Measurements from ENCODE around the gene EXOG. TPM values are rescaled to one million over a fixed set of nuclear protein-coding genes. Genes with fewer than 3 reads are reported as not detected.

EXOG gene
- total RNA-seq, 5 donors from 2014 or later (not counting 1 experiment from before 2014, with no cell fraction given) = 21.5 to 24.8 (median 22.9) TPM

DNA sequence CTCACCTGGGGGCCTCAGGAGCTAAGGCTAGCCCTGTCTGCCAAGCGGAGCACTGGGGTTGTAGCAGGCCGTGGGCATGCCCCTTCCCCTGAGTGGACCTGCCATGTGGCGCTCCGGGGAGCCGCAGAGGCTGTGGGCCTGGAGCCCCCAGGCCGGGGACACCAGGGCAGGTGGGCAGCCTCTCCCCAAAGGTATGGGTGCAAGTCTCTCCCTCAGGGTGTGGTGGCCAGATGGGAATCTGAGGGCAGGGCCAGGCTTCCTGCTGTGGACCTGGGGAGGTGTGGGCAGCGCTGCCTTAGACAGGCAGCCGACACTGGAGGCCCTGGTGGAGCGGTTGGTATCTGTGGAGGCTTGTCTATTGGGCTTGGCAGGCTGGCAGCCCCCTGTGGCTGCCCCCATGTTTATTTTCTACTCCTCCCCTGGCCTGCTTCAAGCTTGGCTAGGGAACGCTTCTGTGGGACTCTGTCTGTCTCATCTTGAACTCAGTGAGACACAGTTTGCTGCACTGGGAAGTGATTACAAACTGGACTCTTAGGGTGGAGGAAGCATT, 36.6 kb upstream of the EXOG start:
- Mint-ChIP-seq H3K4me3 (no peak overlapping the region), H3K9me3 (no peaks in the 10 kb centered on the region), H3K36me3 (no peaks in the 10 kb centered on the region), H3K4me1 (peaks cover 2 to 28% (median 11%) of the 10 kb centered on the region in 3 donors), H3K27me3 (peaks cover 0 to under 1% of the 10 kb centered on the region in 2 donors), H3K27ac (no peak overlapping the region)
- H3K27me3 ChIP-seq (replicated peaks in 1 of 2; ENCODE audit: control insufficient read depth in 2 of 2, extremely low read depth in 1 of 2, insufficient read depth in 2 of 2, low read length in 1 of 2) = peaks cover 0 to 6% of the 10 kb centered on the region in 2 experiments
- H3K4me1 ChIP-seq (ENCODE audit: control insufficient read depth in 1 of 2, extremely low read depth in 1 of 2, insufficient read depth in 2 of 2, low read length in 2 of 2) = peaks cover 3 to 15% of the 10 kb centered on the region in 2 experiments
- 100% methylated on average over 6 of the region's 10 CpGs for WGBS (ENCODE audit: insufficient coverage)
- H3K4me3 ChIP-seq (ENCODE audit: control insufficient read depth in 1 of 2, extremely low read depth in 1 of 2, low read length in 1 of 2) = no peak overlapping the region
- H3K27ac ChIP-seq (ENCODE audit: low read length) = no peak overlapping the region
- no peak for ATAC-seq (replicated peaks in 1 of 4)
- POLR2A ChIA-PET = no interaction called here
- no peak for DNase-seq
- CTCF ChIA-PET = no interaction called here
- no peaks in the 10 kb centered on the region for H3K36me3 ChIP-seq (ENCODE audit: control insufficient read depth in 2 of 2, extremely low read depth in 1 of 2, insufficient read depth in 1 of 2, low read length in 1 of 2)
- no peaks in the 10 kb centered on the region for H3K9me3 ChIP-seq

DNA sequence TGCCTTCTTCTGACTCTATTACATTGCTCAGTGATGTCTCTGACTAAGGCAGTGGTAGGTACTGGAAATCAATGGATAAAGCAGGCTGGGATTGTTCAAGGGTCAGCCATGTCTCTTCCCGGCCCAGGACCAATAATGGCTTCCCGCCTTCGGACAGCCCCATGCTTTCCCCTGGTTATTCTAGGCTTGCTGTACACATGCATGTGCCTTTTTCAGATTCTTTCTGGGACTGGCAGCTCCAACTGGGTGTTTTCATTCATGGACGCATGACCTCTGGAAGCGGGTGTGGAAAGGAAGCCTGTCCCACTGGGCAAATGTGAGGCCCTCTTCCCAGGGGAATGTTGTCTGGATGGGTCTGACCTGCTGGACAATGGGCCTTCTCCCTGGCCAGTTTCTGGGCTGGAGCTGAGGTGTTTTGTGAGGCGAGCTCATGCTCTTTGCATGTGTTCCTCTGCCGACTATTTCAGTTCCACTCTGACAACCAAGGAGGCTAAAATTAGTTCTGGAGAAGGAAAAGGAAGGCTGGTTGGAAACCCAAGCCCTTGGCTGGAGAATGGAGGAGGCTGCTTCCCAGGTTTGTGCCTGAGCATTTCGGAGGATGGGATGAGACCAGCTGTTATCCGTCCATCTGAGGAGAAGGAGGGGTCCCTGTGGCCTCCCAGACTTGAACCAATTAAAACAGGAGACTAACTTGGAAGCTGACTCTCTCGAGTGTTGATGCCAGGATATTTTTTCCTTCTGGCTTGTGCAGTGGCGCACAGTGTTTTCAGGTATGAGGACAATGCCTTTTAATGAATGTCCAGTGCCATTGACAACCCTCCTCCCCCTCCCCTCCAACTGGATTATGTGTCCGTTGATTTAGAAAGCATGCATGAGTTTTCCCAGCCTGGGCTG, 35.5 kb upstream of the EXOG start:
- Histone ChIP-seq H3K9me3 (no peaks in the 10 kb centered on the region), H3K4me1 (ENCODE audit: control insufficient read depth in 1 of 2, extremely low read depth in 1 of 2, insufficient read depth in 2 of 2, low read length in 2 of 2) (peaks cover 3 to 6% of the 10 kb centered on the region in 2 experiments), H3K27me3 (replicated peaks in 1 of 2; ENCODE audit: control insufficient read depth in 2 of 2, extremely low read depth in 1 of 2, insufficient read depth in 2 of 2, low read length in 1 of 2) (no peaks in the 10 kb centered on the region), H3K27ac (ENCODE audit: low read length) (no peak overlapping the region), H3K36me3 (ENCODE audit: control insufficient read depth in 2 of 2, extremely low read depth in 1 of 2, insufficient read depth in 1 of 2, low read length in 1 of 2) (no peaks in the 10 kb centered on the region), H3K4me3 (ENCODE audit: control insufficient read depth in 1 of 2, extremely low read depth in 1 of 2, low read length in 1 of 2) (no peak overlapping the region)
- Mint-ChIP-seq H3K36me3 (no peaks in the 10 kb centered on the region), H3K4me1 (peaks cover 5 to 25% (median 8%) of the 10 kb centered on the region in 3 donors), H3K27ac (no peak overlapping the region), H3K4me3 (no peak overlapping the region), H3K9me3 (peaks cover 0 to 4% (median 3%) of the 10 kb centered on the region in 3 donors), H3K27me3 (no peaks in the 10 kb centered on the region)
- 98% methylated on average over 6 of the region's 12 CpGs for WGBS (ENCODE audit: insufficient coverage)
- POLR2A ChIA-PET = no interaction called here
- no peak for DNase-seq
- ATAC-seq (replicated peaks in 1 of 4) = no peak
- CTCF ChIA-PET = no interaction called here

DNA sequence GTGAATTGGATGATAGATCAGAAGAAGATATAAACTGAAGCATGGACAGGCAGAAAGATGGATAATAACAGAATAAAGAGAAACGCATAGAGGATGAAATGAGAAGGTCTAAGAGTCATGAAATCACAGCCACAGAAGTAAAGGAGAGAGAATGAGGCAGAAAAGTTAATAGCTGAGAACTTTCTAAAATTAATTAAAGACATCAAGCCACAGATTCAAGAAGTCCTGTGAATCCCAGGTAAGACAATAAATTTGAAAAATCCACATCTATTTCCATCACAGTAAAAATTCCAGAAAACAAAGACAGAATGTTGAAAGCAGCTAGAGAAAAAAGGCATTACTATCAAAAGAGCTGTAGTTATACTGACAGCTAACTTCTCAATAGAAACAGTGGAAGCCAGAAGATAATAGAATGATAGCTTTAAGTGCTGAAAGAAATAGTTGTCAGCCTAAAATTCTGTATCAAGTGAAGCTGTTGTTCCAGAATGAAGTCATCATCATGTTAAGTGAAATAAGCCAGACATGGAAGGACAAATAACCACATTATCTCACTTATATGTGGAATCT, 30.5 kb upstream of the EXOG start:
- DNase-seq (no peak), ATAC-seq (replicated peaks in 1 of 4) (no peak)
- no peak overlapping the region for H3K27ac ChIP-seq (ENCODE audit: low read length)
- no peaks in the 10 kb centered on the region for H3K27me3 ChIP-seq (replicated peaks in 1 of 2; ENCODE audit: control insufficient read depth in 2 of 2, extremely low read depth in 1 of 2, insufficient read depth in 2 of 2, low read length in 1 of 2)
- CTCF ChIA-PET = interaction anchor here in 1 of 2 donors (0.7 kb wide), 1 partner anchor 257 kb away, joined by 6 read pairs; no protein-coding TSS in a partner anchor
- no peak overlapping the region for H3K27ac Mint-ChIP-seq
- no peaks in the 10 kb centered on the region for H3K36me3 ChIP-seq (ENCODE audit: control insufficient read depth in 2 of 2, extremely low read depth in 1 of 2, insufficient read depth in 1 of 2, low read length in 1 of 2)
- no peak overlapping the region for H3K4me3 Mint-ChIP-seq
- peaks cover 8 to 25% (median 8%) of the 10 kb centered on the region in 3 donors for H3K9me3 Mint-ChIP-seq
- H3K9me3 ChIP-seq = peaks cover 2% of the 10 kb centered on the region
- H3K36me3 Mint-ChIP-seq = peaks cover 7% of the 10 kb centered on the region
- H3K4me3 ChIP-seq (ENCODE audit: control insufficient read depth in 1 of 2, extremely low read depth in 1 of 2, low read length in 1 of 2) = no peak overlapping the region
- no CpG with 5 or more reads among the region's 1 CpG for WGBS (ENCODE audit: insufficient coverage)
- POLR2A ChIA-PET = no interaction called here
- H3K4me1 Mint-ChIP-seq = peaks cover 2 to 6% (median 5%) of the 10 kb centered on the region in 3 donors
- H3K4me1 ChIP-seq (ENCODE audit: control insufficient read depth in 1 of 2, extremely low read depth in 1 of 2, insufficient read depth in 2 of 2, low read length in 2 of 2) = no peaks in the 10 kb centered on the region
- no peaks in the 10 kb centered on the region for H3K27me3 Mint-ChIP-seq

DNA sequence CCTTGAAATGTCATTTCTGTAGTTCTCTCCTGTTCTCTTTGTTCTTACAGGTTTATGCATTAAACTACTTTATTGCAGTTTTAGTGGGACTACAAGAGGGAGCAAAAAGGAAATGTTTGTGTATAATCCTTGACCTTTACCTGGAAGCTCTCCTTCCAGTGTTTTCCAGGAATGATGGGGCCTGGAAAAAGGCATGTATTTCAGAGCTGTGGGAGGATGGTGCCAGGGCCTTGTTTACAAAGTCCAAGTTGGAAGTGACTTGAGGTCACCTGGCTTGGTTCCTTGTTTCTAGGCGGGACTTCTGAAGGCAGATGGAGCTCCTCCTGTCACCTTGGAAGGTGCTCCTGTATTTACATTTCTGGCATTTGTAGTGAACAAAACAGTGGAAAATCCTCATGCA, 27.4 kb upstream of the EXOG start:
- H3K9me3 Mint-ChIP-seq = peaks cover 8 to 26% (median 8%) of the 10 kb centered on the region in 3 donors
- Histone ChIP-seq H3K4me1 (ENCODE audit: control insufficient read depth in 1 of 2, extremely low read depth in 1 of 2, insufficient read depth in 2 of 2, low read length in 2 of 2) (peaks cover 0 to 4% of the 10 kb centered on the region in 2 experiments), H3K4me3 (ENCODE audit: control insufficient read depth in 1 of 2, extremely low read depth in 1 of 2, low read length in 1 of 2) (no peak overlapping the region), H3K27me3 (replicated peaks in 1 of 2; ENCODE audit: control insufficient read depth in 2 of 2, extremely low read depth in 1 of 2, insufficient read depth in 2 of 2, low read length in 1 of 2) (no peaks in the 10 kb centered on the region), H3K36me3 (ENCODE audit: control insufficient read depth in 2 of 2, extremely low read depth in 1 of 2, insufficient read depth in 1 of 2, low read length in 1 of 2) (no peaks in the 10 kb centered on the region), H3K27ac (ENCODE audit: low read length) (no peak overlapping the region), H3K9me3 (peaks cover 2% of the 10 kb centered on the region)
- ChIA-PET CTCF (no interaction called here), POLR2A (no interaction called here)
- H3K4me3 Mint-ChIP-seq = no peak overlapping the region
- no CpG with 5 or more reads among the region's 1 CpG for WGBS (ENCODE audit: insufficient coverage)
- no peak for ATAC-seq (replicated peaks in 1 of 4)
- H3K27me3 Mint-ChIP-seq = no peaks in the 10 kb centered on the region
- H3K4me1 Mint-ChIP-seq = peaks cover 22 to 28% (median 24%) of the 10 kb centered on the region in 3 donors
- DNase-seq = no peak
- no peak overlapping the region for H3K27ac Mint-ChIP-seq
- peaks cover 7% of the 10 kb centered on the region for H3K36me3 Mint-ChIP-seq

DNA sequence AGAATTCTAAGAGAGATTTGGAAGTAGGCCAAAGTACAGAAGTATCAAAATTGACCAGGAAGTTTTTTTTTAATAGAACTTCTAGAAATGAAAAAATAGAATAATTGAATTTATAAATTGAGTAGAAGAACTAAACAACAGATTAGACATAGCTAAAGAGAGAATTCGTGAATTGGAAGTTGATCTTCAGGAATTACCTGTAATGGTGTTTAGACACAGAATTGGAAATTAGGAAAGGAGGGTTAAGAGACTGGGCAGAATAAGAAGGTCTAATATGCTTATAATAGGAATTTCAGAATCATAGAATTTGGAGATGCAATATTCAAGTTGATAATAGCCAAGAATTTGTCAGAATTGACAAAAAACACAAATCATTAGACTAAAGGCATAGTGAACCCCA, 26.3 kb upstream of the EXOG start:
- Mint-ChIP-seq H3K4me3 (no peak overlapping the region), H3K4me1 (peaks cover 24 to 32% (median 27%) of the 10 kb centered on the region in 3 donors), H3K36me3 (peaks cover 7% of the 10 kb centered on the region), H3K27me3 (no peaks in the 10 kb centered on the region), H3K9me3 (peaks cover 8 to 26% (median 8%) of the 10 kb centered on the region in 3 donors), H3K27ac (no peak overlapping the region)
- Histone ChIP-seq H3K4me1 (ENCODE audit: control insufficient read depth in 1 of 2, extremely low read depth in 1 of 2, insufficient read depth in 2 of 2, low read length in 2 of 2) (peaks cover 0 to 4% of the 10 kb centered on the region in 2 experiments), H3K4me3 (ENCODE audit: control insufficient read depth in 1 of 2, extremely low read depth in 1 of 2, low read length in 1 of 2) (no peak overlapping the region), H3K9me3 (peaks cover 2% of the 10 kb centered on the region), H3K36me3 (ENCODE audit: control insufficient read depth in 2 of 2, extremely low read depth in 1 of 2, insufficient read depth in 1 of 2, low read length in 1 of 2) (no peaks in the 10 kb centered on the region), H3K27me3 (replicated peaks in 1 of 2; ENCODE audit: control insufficient read depth in 2 of 2, extremely low read depth in 1 of 2, insufficient read depth in 2 of 2, low read length in 1 of 2) (no peaks in the 10 kb centered on the region), H3K27ac (ENCODE audit: low read length) (no peak overlapping the region)
- no peak for ATAC-seq (replicated peaks in 1 of 4)
- ChIA-PET CTCF (no interaction called here), POLR2A (interaction anchor here in 1 of 2 donors (0.5 kb wide), 1 partner anchor 22 kb away, joined by 3 read pairs; no protein-coding TSS in a partner anchor)
- WGBS (ENCODE audit: insufficient coverage) = no CpG with 5 or more reads among the region's 1 CpG
- DNase-seq = no peak

DNA sequence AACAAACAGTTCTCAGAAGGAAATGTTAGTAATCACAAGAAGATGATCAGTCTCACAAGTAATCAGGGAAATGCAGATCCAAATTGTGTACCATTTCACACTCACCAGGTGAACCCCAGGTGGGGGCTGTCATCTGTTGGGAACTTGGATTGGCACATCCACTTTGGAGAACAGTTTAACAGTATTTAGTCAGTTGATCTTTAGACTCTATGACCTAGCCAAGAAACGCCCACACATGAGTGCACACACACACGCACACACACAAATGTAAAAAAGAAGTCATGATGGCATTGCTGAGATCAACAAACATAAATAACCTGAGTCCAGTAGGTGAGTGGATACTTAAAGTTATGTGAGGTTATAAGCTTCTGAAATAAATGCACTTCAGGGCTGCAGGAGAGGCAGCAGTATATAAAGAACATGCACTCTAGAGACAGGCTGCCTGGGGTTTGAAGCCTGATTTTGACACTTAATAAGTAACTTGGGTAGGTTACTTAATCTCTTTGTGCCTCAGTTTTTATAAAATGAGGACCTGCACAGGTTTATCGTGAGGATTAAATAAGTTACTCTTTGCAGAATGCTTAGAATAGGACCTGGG, 24.8 kb upstream of the EXOG start:
- ATAC-seq (replicated peaks in 1 of 4) (no peak), DNase-seq (no peak)
- 100% methylated on average over 1 of the region's 3 CpGs for WGBS (ENCODE audit: insufficient coverage)
- Mint-ChIP-seq H3K4me3 (no peak overlapping the region), H3K4me1 (peaks cover 24 to 35% (median 32%) of the 10 kb centered on the region in 3 donors), H3K9me3 (peaks cover 0 to 18% (median 8%) of the 10 kb centered on the region in 3 donors), H3K27ac (no peak overlapping the region), H3K27me3 (no peaks in the 10 kb centered on the region), H3K36me3 (peaks cover 7% of the 10 kb centered on the region)
- Histone ChIP-seq H3K36me3 (ENCODE audit: control insufficient read depth in 2 of 2, extremely low read depth in 1 of 2, insufficient read depth in 1 of 2, low read length in 1 of 2) (no peaks in the 10 kb centered on the region), H3K9me3 (peaks cover 2% of the 10 kb centered on the region), H3K4me3 (ENCODE audit: control insufficient read depth in 1 of 2, extremely low read depth in 1 of 2, low read length in 1 of 2) (no peak overlapping the region), H3K27ac (ENCODE audit: low read length) (no peak overlapping the region), H3K4me1 (ENCODE audit: control insufficient read depth in 1 of 2, extremely low read depth in 1 of 2, insufficient read depth in 2 of 2, low read length in 2 of 2) (peaks cover 0 to 4% of the 10 kb centered on the region in 2 experiments), H3K27me3 (replicated peaks in 1 of 2; ENCODE audit: control insufficient read depth in 2 of 2, extremely low read depth in 1 of 2, insufficient read depth in 2 of 2, low read length in 1 of 2) (no peaks in the 10 kb centered on the region)
- ChIA-PET POLR2A (no interaction called here), CTCF (no interaction called here)
